Measurements from ENCODE around the gene KCNJ6. TPM values are rescaled to one million over a fixed set of nuclear protein-coding genes. Genes with fewer than 3 reads are reported as not detected.

The KCNJ6 gene
- total RNA-seq, 1 donor from 2014 or later = 0.20 TPM

DNA sequence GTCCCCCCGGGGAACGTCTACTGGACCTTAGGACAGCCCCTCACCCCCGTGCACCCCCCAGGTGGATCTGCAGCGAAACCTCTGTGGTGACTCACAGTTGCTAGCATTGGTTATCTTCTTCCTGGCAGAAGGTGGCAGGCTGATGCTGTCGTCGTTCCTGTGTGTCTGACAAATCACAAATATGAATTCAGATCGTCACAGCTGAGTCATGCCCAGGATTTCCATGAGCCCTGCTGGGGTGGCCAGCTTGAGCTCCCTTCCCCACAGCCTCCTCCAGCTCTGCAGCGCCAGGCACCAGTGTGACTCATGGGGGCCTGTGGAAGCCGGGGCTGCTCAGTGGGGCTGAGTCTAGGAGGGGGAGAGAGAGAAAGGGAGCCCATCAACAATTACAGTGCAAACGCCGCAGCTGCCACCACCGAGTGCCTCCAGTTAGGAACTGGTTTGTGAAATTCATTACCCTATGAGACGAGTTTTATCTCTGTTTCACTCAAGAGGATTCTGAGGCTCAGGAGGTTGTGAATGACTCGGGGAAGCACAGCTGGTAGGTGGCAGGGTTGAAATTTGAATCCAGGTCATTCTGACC lies 351.8 kb downstream of the KCNJ6 start:
- peak; percentile 53 for DNase-seq

DNA sequence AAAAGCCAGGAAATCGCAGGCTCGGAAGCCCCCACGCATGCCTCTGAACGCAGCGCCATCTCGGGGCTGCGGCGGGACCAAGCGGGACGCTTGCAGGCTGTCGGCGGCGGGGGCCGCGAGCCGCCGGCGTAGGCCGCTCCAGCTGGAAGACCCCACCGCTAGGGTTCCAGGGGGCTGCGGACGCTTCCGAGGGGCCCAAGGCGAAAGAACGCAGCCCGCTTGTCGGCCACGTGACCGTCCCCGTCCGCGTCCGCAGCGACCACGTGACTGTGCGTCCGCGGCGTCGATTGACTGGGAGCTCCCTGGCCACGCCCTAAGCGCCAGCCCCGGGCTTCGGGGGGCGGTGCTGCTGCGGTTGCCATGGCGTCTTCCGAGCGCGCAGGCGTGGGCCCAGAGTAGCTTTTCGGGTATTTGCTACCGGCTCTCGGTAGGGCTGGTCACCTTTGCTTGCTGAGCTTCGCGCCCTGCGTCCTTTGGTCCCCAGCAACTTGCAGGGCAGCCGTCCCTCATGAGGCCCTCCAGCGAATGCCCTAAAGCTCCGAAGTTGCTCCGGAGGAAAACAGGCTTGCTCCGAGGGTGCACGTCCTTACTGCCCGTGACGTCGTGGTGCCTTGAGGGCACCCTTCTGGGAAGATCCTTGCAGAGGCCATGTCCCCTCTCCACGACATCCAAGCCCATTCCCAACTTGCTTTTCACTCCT lies 352.5 kb downstream of the KCNJ6 start:
- DNase-seq = peak; percentile 78

DNA sequence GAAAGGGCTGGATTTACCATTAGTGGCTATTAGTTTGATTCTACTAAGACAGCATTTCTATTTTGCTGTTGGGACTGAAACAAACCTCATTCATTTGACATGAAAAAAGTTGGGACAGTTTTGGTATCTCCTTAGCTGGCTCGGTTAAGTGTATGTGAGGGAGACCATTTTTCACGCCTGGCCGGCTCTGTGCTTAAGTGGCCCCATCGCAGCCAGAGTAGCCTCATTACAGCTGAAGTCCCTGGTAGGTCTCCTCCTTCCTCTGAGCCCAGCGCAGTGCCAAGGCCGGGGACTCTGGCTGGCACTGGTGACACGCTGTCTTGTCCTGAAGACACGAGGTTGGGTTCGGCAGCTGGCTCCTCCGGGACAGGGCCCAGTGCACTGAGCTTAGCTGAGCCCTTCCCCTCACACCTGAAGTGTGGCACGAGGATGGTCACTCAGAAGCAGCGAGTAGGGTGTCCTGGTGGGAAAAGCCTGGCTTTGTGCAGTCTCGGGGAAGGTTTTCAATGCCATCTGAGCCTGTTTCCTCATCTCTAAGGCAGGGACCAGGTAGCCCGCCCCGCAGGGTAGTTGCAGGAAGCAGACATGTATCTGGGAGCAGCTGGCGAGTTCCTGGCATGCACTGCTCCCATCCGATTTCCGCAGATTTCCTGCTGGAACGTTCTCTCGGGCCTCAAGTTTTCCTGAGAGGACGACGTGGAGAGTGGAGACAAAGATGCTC lies 353.2 kb downstream of the KCNJ6 start:
- DNase-seq = no peak

DNA sequence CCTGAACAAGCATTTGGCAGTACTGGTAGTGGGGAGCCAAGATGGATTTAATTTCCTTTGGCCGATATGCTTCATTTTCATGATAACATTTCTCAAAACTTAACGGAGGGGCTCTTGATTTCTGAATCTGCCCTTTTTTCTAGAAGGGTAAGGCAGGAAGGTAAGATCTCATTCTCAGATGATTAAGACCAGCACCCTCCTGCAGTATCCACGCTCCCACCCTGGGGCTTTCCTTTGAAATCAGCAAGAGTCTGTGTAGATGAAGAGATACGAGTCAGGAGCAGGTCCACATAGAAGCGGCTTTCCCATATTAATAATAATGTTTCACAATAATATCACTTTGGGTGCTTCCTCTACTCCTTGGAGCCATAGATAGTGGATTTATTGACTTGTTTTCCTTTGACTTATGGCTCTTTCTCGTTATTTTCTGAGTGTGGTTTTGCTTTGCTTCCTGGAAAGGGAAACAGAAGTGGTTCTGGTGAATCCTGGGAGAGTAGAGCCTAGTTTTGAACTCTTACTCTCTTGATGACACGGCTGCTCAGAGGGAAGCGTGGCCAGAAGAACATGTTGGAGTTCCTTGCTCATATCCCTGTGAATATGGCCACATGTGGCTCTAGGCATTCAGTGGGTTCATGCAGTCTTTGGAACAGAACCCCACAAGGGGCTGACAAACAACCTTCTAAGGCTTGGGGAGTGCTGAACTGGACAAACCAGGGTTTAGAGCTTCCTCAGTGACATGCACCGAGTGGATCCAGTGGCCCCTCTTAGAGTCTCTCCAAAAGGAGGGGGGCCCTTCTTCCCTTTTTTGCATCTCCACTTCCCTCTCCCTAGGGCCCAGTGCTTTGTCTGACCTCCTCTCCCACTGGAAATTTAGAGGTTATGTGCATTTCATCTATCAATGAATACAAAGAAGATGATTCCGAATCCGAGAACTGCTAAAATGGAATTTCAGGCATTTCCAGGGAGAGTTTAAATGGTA lies 354.0 kb downstream of the KCNJ6 start:
- no peak for DNase-seq

DNA sequence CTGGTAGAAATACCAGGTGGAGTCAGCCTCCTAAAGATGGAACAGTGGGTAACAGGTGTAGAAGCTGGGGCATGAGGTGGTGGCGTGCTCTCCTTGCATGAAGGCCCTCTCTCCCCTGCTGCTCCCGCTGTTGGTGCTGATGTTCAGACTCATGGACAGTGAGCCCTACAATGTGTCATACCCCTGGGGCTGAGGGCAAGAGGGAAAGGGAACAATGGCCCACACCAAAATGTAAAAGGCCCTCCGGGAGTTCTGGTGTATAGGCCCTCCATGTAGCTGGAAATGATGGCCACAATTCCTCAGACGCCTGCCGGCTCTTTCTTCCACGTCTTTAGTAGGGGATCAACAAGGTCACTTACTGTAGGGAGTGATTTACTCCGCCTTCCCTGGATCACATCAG lies 354.8 kb downstream of the KCNJ6 start:
- DNase-seq = no peak

DNA sequence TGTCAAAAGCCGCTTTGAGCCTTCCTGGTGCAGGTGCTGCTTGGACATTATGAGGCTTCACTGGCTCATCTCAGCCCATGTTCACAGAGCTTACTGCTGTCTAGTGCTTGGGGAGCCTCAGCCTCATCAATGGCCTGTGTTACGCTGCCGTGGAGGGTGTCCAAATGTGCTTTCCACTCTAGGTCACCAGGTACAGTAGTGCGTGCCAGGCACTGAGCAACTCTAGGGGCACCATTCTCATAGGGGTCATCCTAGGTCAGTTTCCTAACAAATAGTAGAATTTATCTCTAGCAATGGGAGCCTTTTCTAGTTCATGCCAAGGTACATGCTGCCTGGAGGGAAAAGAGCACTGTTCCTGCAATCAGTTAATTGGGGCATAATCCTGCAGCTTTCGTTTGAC lies 355.9 kb downstream of the KCNJ6 start:
- no peak for DNase-seq

DNA sequence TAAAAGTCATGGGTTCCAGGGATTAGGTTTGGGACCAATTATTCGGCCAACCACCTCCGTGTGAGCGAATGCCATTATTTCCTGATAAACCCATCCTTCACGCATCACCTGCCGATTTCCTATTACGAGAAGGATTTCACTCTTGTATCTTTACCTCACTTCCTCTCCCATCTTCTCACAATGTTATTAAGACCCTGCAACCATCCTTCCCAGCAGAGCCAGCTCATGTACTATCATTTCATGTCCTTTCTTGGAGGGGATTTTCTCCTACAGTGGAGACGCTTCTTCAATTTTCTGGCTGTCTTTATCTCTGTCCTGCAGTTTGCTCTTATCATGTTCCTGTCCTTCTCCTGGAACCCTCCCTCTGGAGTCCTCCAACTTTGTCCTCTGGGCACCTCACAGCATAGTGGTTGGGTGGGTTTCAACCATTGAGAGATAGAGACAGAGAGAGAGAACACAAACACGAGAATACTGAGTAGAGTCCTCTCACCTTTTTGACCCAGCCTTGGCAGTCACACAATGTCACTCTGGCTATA lies 357.5 kb downstream of the KCNJ6 start:
- DNase-seq = no peak
